IMR-90 (cell line): ENCODE results near the gene MMP20. TPM values are rescaled to one million over a fixed set of nuclear protein-coding genes. Genes with fewer than 3 reads are reported as not detected.

Experiments used
- ATAC-seq: fragments of 200-7000 bp; cut with Tn5 transposase; 2 replicates; pipeline ENCODE4 v1.9.1; 2020; ENCODE audit warnings: low read depth, mild to moderate bottlenecking, moderate library complexity
- BruUV-seq: library from RNA; stranded (reverse); fragments of 400-500 nt; replicated peaks from 2 replicates; lab custom pipeline; 2021; lab: Mats Ljungman, UMichigan
- CTCF ChIA-PET: fragments of 300-600 bp; formaldehyde crosslinking; extraction: SDS; loops from one replicate; lab custom pipeline; 2021; ENCODE audit warnings: antibody characterized with exemption; lab: Yijun Ruan, JAX
- POLR2A ChIA-PET: fragments of 300-600 bp; sonication (Branson Sonifier 250); formaldehyde crosslinking; loops from one replicate; lab custom pipeline; 2022; ENCODE audit warnings: antibody characterized with exemption; ENCODE audit not compliant: unreplicated experiment; lab: Charles Lee
- DNase-seq: peaks from one replicate; pipeline ENCODE4 v3.0.0; 2013
- H2AFZ ChIP-seq: replicated peaks from 2 replicates; pipeline ENCODE3; 2013; ENCODE audit warnings: low read length, mild to moderate bottlenecking; ENCODE audit not compliant: poor library complexity
- H2AK5ac ChIP-seq: 2 replicates; pipeline ENCODE4 v1.6.1; 2013; ENCODE audit warnings: low read depth, low read length, inconsistent platforms
- H2AK9ac ChIP-seq: replicated peaks from 2 replicates; pipeline ENCODE3; 2013; ENCODE audit warnings: mild to moderate bottlenecking, low read depth, low read length, moderate library complexity; ENCODE audit not compliant: poor library complexity
- H2BK120ac ChIP-seq: 2 replicates; pipeline ENCODE4 v1.6.1; 2013; ENCODE audit warnings: low read depth, low read length, inconsistent platforms
- H2BK15ac ChIP-seq: 3 replicates; pipeline ENCODE4 v1.6.1; 2013; ENCODE audit warnings: low read depth, low read length, inconsistent platforms
- H2BK20ac ChIP-seq: 2 replicates; pipeline ENCODE4 v1.6.1; 2013; ENCODE audit warnings: low read depth, mild to moderate bottlenecking, inconsistent platforms, low read length, moderate library complexity
- H2BK5ac ChIP-seq: 2 replicates; pipeline ENCODE4 v1.6.1; 2013; ENCODE audit warnings: mild to moderate bottlenecking, low read depth, low read length, inconsistent platforms; ENCODE audit not compliant: poor library complexity, severe bottlenecking
- H3K14ac ChIP-seq: replicated peaks from 2 replicates; pipeline ENCODE4 v1.6.1; 2013; ENCODE audit warnings: low read depth, low read length, inconsistent platforms
- H3K18ac ChIP-seq: 2 replicates; pipeline ENCODE4 v1.6.1; 2013; ENCODE audit warnings: low read depth, low read length, control low read depth
- H3K23ac ChIP-seq: 2 replicates; pipeline ENCODE4 v1.6.1; 2013; ENCODE audit warnings: low read depth, low read length, inconsistent platforms
- H3K27ac ChIP-seq: 2 replicates; pipeline ENCODE4 v1.5.1; 2013; ENCODE audit warnings: mild to moderate bottlenecking, control low read depth, low read length; ENCODE audit not compliant: insufficient read depth
- H3K27me3 ChIP-seq: 2 replicates; pipeline ENCODE4 v1.6.1; 2013; ENCODE audit warnings: low read length; ENCODE audit not compliant: control insufficient read depth, insufficient read depth
- H3K36me3 ChIP-seq: 2 replicates; pipeline ENCODE4 v1.6.1; 2013; ENCODE audit warnings: low read length, mixed read lengths; ENCODE audit not compliant: control insufficient read depth, insufficient read depth
- H3K4ac ChIP-seq: 2 replicates; pipeline ENCODE4 v1.6.1; 2013; ENCODE audit warnings: low read depth, low read length, inconsistent platforms
- H3K4me1 ChIP-seq: 2 replicates; pipeline ENCODE4 v1.6.1; 2013; ENCODE audit warnings: low read length, mixed read lengths; ENCODE audit not compliant: control insufficient read depth, insufficient read depth
- H3K4me2 ChIP-seq: 2 replicates; pipeline ENCODE4 v1.6.1; 2013; ENCODE audit warnings: low read depth, mild to moderate bottlenecking, control low read depth, low read length, moderate library complexity
- H3K4me3 ChIP-seq: 2 replicates; pipeline ENCODE4 v1.5.1; 2013; ENCODE audit warnings: low read depth, mild to moderate bottlenecking, control low read depth, low read length, moderate library complexity; ENCODE audit not compliant: insufficient read depth
- H3K56ac ChIP-seq: 2 replicates; pipeline ENCODE4 v1.6.1; 2013; ENCODE audit warnings: low read length, inconsistent platforms; ENCODE audit not compliant: insufficient read depth; ENCODE audit errors: extremely low read depth
- H3K79me1 ChIP-seq, 2 experiments: 2 replicates each; pipeline ENCODE4 v1.6.1; 2013; ENCODE audit warnings: low read length in 2 of 2, inconsistent platforms in 1 of 2, low read depth in 1 of 2
- H3K9ac ChIP-seq: 2 replicates; pipeline ENCODE4 v1.6.1; 2013; ENCODE audit warnings: low read depth, low read length, control low read depth
- H3K9me1 ChIP-seq: 2 replicates; pipeline ENCODE4 v1.6.1; 2013; ENCODE audit warnings: low read length, inconsistent platforms; ENCODE audit not compliant: insufficient read depth
- H3K9me3 ChIP-seq: 2 replicates; pipeline ENCODE4 v1.6.1; 2013; ENCODE audit warnings: low read length; ENCODE audit not compliant: control insufficient read depth, insufficient read depth
- H4K20me1 ChIP-seq: 2 replicates; pipeline ENCODE4 v1.6.1; 2013; ENCODE audit warnings: low read length, inconsistent platforms; ENCODE audit not compliant: insufficient read depth
- H4K5ac ChIP-seq: 2 replicates; pipeline ENCODE4 v1.6.1; 2013; ENCODE audit warnings: mild to moderate bottlenecking, low read depth, low read length, control low read depth
- H4K8ac ChIP-seq, 2 experiments: 2 replicates each; pipeline ENCODE4 v1.6.1; 2013; ENCODE audit warnings: low read depth in 2 of 2, low read length in 2 of 2, control low read depth in 1 of 2, inconsistent platforms in 1 of 2
- H4K91ac ChIP-seq: 2 replicates; pipeline ENCODE4 v1.6.1; 2013; ENCODE audit warnings: low read depth, low read length, inconsistent platforms; ENCODE audit not compliant: insufficient read depth
- CEBPB ChIP-seq: IDR thresholded peaks from 2 replicates; pipeline ENCODE4 v1.6.1; 2012; ENCODE audit warnings: low read depth, low read length, improper control_type of control experiment
- ELK1 ChIP-seq: fragments of 150-350 bp; IDR thresholded peaks from 2 replicates; pipeline ENCODE4 v1.6.1; 2016; ENCODE audit warnings: low read depth, mild to moderate bottlenecking, low read length, moderate library complexity, borderline replicate concordance
- FOS ChIP-seq: fragments of 150-350 bp; IDR thresholded peaks from 2 replicates; pipeline ENCODE4 v1.6.1; 2016; ENCODE audit warnings: low read depth, low read length
- MAFK ChIP-seq: IDR thresholded peaks from 2 replicates; pipeline ENCODE4 v1.6.1; 2012; ENCODE audit warnings: low read depth, low read length, improper control_type of control experiment
- MXI1 ChIP-seq: IDR thresholded peaks from 2 replicates; pipeline ENCODE4 v1.6.1; 2012; ENCODE audit warnings: low read depth, mild to moderate bottlenecking, low read length, moderate library complexity, borderline replicate concordance
- NFE2L2 ChIP-seq: fragments of 150-350 bp; IDR thresholded peaks from 2 replicates; pipeline ENCODE4 v1.6.1; 2016; ENCODE audit warnings: low read depth, mild to moderate bottlenecking, low read length
- SMC3 ChIP-seq: fragments of 150-350 bp; IDR thresholded peaks from 2 replicates; pipeline ENCODE4 v1.6.1; 2016; ENCODE audit warnings: low read depth, mild to moderate bottlenecking, antibody characterized with exemption, low read length, moderate library complexity
- USF2 ChIP-seq: fragments of 150-350 bp; IDR thresholded peaks from 2 replicates; pipeline ENCODE4 v1.6.1; 2017; ENCODE audit warnings: mild to moderate bottlenecking, antibody characterized with exemption, low read length, low read depth
- WGBS, 2 experiments: methylation state at CpG; one replicate each; pipeline versions ENCODE4 v1.1.5 to v1.1.7; 2013; ENCODE audit warnings: missing lambda C conversion rate in 2 of 2; ENCODE audit not compliant: insufficient read length in 1 of 2; ENCODE audit errors: extremely low coverage in 2 of 2; 5-methylcytosine and 5-hydroxymethylcytosine counted together
- dilution Hi-C: fragments of 300-500 bp; cut with HindIII; formaldehyde crosslinking; loops from one replicate; pipeline ENCODE4 v1.14.3; 2018; ENCODE audit warnings: low sequenced_read_pairs; ENCODE audit not compliant: unreplicated experiment
- in situ Hi-C: fragments of 300-500 bp; cut with MboI; formaldehyde crosslinking; loops from 3 replicates; pipeline ENCODE4 v1.14.3; 2019; ENCODE audit warnings: low sequenced_read_pairs, inconsistent platforms, mixed read lengths
- intact Hi-C: fragments of 100-400 bp; cut with micrococcal nuclease; formaldehyde crosslinking; loops from 2 replicates; pipeline ENCODE4 v1.10.0; 2022
- polyA plus RNA-seq, 3 experiments: library from polyadenylated mRNA; depleted of rRNA; stranded (reverse); fragments of >200 nt; gene quantifications; 2 replicates each; pipeline ENCODE4 v1.2.3, GENCODE V29; 2012; ENCODE audit warnings: low replicate concordance in 1 of 3
- total RNA-seq: library from RNA; depleted of rRNA; stranded (reverse); fragments of >200 nt; gene quantifications from 2 replicates; pipeline ENCODE4 v1.2.3, GENCODE V29; 2012

The MMP20 gene
- total and polyA plus RNA-seq, 2 of the 4 experiments (the other 2 are of a cell fraction), result not detected

GRCh38 chr11:102620818-102621561 is 4.1 kb downstream of the MMP20 start:
- Histone ChIP-seq H3K4me3 (no peak overlapping the region), H2BK20ac (peak overlapping the region; percentile 74), H4K8ac (peak overlapping the region in 1 of 2 experiments; percentile 72; a peak in 2 of 4 replicates), H3K79me1 (no peaks in the 10 kb centered on the region), H3K4me2 (no peak overlapping the region), H2AFZ (peak overlapping the region; percentile 57), H2BK15ac (no peak overlapping the region), H3K27me3 (no peaks in the 10 kb centered on the region), H2BK5ac (peak overlapping the region; percentile 69), H3K27ac (no peak overlapping the region), H3K9me3 (no peaks in the 10 kb centered on the region), H2BK120ac (peak overlapping the region; percentile 76), H3K4me1 (no peaks in the 10 kb centered on the region), H3K14ac (peak overlapping the region; percentile 50; the same call in 1 of the 2 replicates), H2AK9ac (no peak overlapping the region), H4K5ac (no peak overlapping the region; the same call in 1 of the 2 replicates), H3K36me3 (no peaks in the 10 kb centered on the region), H3K9me1 (peaks cover 11% of the 10 kb centered on the region; the same call in 1 of the 2 replicates), H2AK5ac (peak overlapping the region; percentile 34; the same call in 1 of the 2 replicates), H4K91ac (peak overlapping the region; percentile 10; the same call in 1 of the 2 replicates), H3K4ac (peak overlapping the region; percentile 37), H3K23ac (no peak overlapping the region), H3K56ac (no peak overlapping the region), H4K20me1 (no peaks in the 10 kb centered on the region), H3K9ac (no peak overlapping the region), H3K18ac (peak overlapping the region; percentile 34; the same call in 1 of the 2 replicates)
- in situ Hi-C loops (no loop called here), dilution Hi-C loops (no loop called here), intact Hi-C loops (no loop called here)
- ChIA-PET CTCF (interaction anchor here (2.3 kb wide), 1 partner anchor 45 kb away, joined by 6 read pairs; no protein-coding TSS in a partner anchor), POLR2A (interaction anchor here (0.5 kb wide), 1 partner anchor 274 kb away, joined by 3 read pairs; the partner anchor contains the start of gene BIRC2)
- DNase-seq, result peak; percentile 88
- BruUV-seq, result no TSS peak
- TF ChIP-seq ELK1 (no peak), NFE2L2 (peak; percentile 86), MXI1 (no peak), USF2 (no peak), CEBPB (no peak), SMC3 (no peak), MAFK (no peak), FOS (peak; percentile 60; the same call in 1 of the 2 replicates)
- ATAC-seq, result peak; percentile 75
- 63% methylated on average over 2 of the region's 12 CpGs; no CpG with 5 or more reads in 1 of the 2 experiments for WGBS, 2 experiments
